ENCODE measurements around the gene PGAP1.

DNA sequence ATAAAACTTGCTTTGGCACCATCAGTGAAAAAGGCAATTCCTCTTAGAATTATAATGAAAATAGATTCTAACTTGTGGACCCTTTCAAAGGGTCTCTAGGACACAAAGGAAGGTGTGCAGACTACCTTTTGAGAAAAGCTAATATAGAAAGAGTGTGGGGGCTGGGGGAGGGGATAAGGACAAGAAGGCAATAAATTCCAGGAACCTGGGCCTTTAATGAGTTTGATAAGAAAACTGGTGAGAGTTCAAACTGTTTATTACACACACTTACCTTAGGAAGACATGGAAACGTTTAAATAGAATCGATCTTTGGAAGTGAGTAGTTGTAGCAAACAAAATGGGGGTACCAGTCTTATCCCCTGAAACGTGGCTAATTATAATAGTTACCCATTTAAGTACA is 39.6 kb upstream of the PGAP1 start:
- no peak for TF ChIP-seq EP300 (IDR thresholded peaks at IDR 0.05; ENCODE audit: borderline replicate concordance in 1 of 2, low read depth in 2 of 2, low read length in 2 of 2)
- TF ChIP-seq, protein P1, sequence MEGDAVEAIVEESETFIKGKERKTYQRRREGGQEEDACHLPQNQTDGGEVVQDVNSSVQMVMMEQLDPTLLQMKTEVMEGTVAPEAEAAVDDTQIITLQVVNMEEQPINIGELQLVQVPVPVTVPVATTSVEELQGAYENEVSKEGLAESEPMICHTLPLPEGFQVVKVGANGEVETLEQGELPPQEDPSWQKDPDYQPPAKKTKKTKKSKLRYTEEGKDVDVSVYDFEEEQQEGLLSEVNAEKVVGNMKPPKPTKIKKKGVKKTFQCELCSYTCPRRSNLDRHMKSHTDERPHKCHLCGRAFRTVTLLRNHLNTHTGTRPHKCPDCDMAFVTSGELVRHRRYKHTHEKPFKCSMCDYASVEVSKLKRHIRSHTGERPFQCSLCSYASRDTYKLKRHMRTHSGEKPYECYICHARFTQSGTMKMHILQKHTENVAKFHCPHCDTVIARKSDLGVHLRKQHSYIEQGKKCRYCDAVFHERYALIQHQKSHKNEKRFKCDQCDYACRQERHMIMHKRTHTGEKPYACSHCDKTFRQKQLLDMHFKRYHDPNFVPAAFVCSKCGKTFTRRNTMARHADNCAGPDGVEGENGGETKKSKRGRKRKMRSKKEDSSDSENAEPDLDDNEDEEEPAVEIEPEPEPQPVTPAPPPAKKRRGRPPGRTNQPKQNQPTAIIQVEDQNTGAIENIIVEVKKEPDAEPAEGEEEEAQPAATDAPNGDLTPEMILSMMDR (IDR thresholded peaks at IDR 0.05; ENCODE audit: control extremely low read depth in 1 of 3, insufficient read depth in 1 of 3, low read depth in 1 of 3, low read length in 3 of 3), result no peak
- no peak for TF ChIP-seq KDM1A (IDR thresholded peaks at IDR 0.05; ENCODE audit: borderline replicate concordance, low read length)
- no peak for TF ChIP-seq TAF1 (IDR thresholded peaks at IDR 0.05; ENCODE audit: low read depth, low read length)
- no peak for TF ChIP-seq POLR2A (IDR thresholded peaks at IDR 0.05; ENCODE audit: control extremely low read depth in 1 of 2, low read depth in 2 of 2, low read length in 2 of 2)
- no peak for TF ChIP-seq HDAC2 (IDR thresholded peaks at IDR 0.05; ENCODE audit: borderline replicate concordance in 1 of 2, low read depth in 2 of 2, low read length in 2 of 2)
- TF ChIP-seq SIN3A (conservative IDR thresholded peaks at IDR 0.05 in 1 of 2, IDR thresholded peaks at IDR 0.05 in 1 of 2; ENCODE audit: low read depth in 1 of 2, low read length in 2 of 2), result no peak
- no peak for TF ChIP-seq CHD2 (IDR thresholded peaks at IDR 0.05; ENCODE audit: low read length)
- no peak for TF ChIP-seq CBX5 (IDR thresholded peaks at IDR 0.05; ENCODE audit: low read depth, low read length)
- TF ChIP-seq, protein P2, sequence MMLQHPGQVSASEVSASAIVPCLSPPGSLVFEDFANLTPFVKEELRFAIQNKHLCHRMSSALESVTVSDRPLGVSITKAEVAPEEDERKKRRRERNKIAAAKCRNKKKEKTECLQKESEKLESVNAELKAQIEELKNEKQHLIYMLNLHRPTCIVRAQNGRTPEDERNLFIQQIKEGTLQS (IDR thresholded peaks at IDR 0.05; ENCODE audit: insufficient read depth, low read depth, low read length), result no peak
- no peak for TF ChIP-seq HDAC6 (IDR thresholded peaks at IDR 0.05; ENCODE audit: low read depth, low read length)
- TF ChIP-seq EZH2 (IDR thresholded peaks at IDR 0.05; ENCODE audit: low read depth, low read length, severe bottlenecking), result no peak
- TF ChIP-seq, protein P3, sequence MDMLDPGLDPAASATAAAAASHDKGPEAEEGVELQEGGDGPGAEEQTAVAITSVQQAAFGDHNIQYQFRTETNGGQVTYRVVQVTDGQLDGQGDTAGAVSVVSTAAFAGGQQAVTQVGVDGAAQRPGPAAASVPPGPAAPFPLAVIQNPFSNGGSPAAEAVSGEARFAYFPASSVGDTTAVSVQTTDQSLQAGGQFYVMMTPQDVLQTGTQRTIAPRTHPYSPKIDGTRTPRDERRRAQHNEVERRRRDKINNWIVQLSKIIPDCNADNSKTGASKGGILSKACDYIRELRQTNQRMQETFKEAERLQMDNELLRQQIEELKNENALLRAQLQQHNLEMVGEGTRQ (IDR thresholded peaks at IDR 0.05; ENCODE audit: low read length), result no peak
- no peak for TF ChIP-seq GABPA (IDR thresholded peaks at IDR 0.05; ENCODE audit: borderline replicate concordance, insufficient read depth, low read length)

Measured in H1 (cell line).